HCT116 (cell line): Measurements from ENCODE around the gene LTO1. TPM values are rescaled to one million over a fixed set of nuclear protein-coding genes. Genes with fewer than 3 reads are reported as not detected.

Experiments
- ATAC-seq: fragments of 200-7000 bp; cut with Tn5 transposase; 2 replicates; pipeline ENCODE4 v1.9.1; 2020; ENCODE audit warnings: mild to moderate bottlenecking, moderate library complexity
- BruUV-seq: library from RNA; stranded (reverse); fragments of 400-500 nt; replicated peaks from 2 replicates; lab custom pipeline; 2021; lab: Mats Ljungman, UMichigan
- CTCF ChIA-PET: fragments of 300-600 bp; sonication (Branson Sonifier 250); formaldehyde crosslinking; loops from one replicate; lab custom pipeline; 2021; ENCODE audit warnings: antibody characterized with exemption; lab: Charles Lee
- POLR2A ChIA-PET: fragments of 300-600, 350-600 bp; sonication (Branson Sonifier 250); formaldehyde crosslinking; loops from one replicate; lab custom pipeline; 2021; ENCODE audit warnings: antibody characterized with exemption; lab: Charles Lee
- RAD21 ChIA-PET, 2 experiments: fragments of 300-600 bp; sonication (Branson Sonifier 250); formaldehyde crosslinking; loops; one replicate each; lab custom pipeline; 2023; ENCODE audit warnings: low total read pairs in 2 of 2; ENCODE audit not compliant: uncharacterized antibody in 2 of 2, unreplicated experiment in 2 of 2, low non-redundant PET in 1 of 2; lab: Charles Lee
- DNase-seq: peaks from one replicate; pipeline ENCODE4 v3.0.0-alpha.2; 2010; ENCODE audit warnings: low read depth, low spot score
- H2AFZ ChIP-seq: fragments of 200-600 bp; shearing (Covaris generic), sonication (generic); 2 replicates; pipeline ENCODE4 v1.6.1; 2017; ENCODE audit warnings: low read depth, mixed run types, mixed read lengths, antibody characterized with exemption, low read length; ENCODE audit not compliant: poor library complexity, severe bottlenecking
- H3K27ac ChIP-seq: 2 replicates; pipeline ENCODE4 v1.5.1; 2012; ENCODE audit warnings: low read depth, low read length
- H3K27me3 ChIP-seq: fragments of 200-600 bp; sonication (generic); 2 replicates; pipeline ENCODE4 v1.6.1; 2016; ENCODE audit warnings: mixed run types, low read length, mixed read lengths; ENCODE audit not compliant: insufficient read depth
- H3K36me3 ChIP-seq, 2 experiments: fragments of 200-500 bp in 1 of 2; fragments of 200-600 bp in 1 of 2; sonication (Bioruptor generic) in 1 of 2; sonication (generic) in 1 of 2; 2 replicates each; pipeline versions ENCODE4 v1.5.1 to v1.6.1; 2014 to 2016; ENCODE audit warnings: low read length in 2 of 2, inconsistent platforms in 1 of 2, mixed read lengths in 1 of 2, mixed run types in 1 of 2; ENCODE audit not compliant: insufficient read depth in 2 of 2, control insufficient read depth in 1 of 2
- H3K4me1 ChIP-seq, 2 experiments: fragments of 200-600 bp in 1 of 2; sonication (generic) in 1 of 2; 2 replicates each; pipeline versions ENCODE4 v1.5.1 to v1.6.1; 2012 to 2017; ENCODE audit warnings: low read length in 2 of 2, inconsistent platforms in 1 of 2, mild to moderate bottlenecking in 1 of 2, mixed read lengths in 1 of 2, mixed run types in 1 of 2, moderate library complexity in 1 of 2; ENCODE audit not compliant: insufficient read depth in 2 of 2, control insufficient read depth in 1 of 2
- H3K4me2 ChIP-seq: fragments of 200-600 bp; sonication (generic); 2 replicates; pipeline ENCODE4 v1.6.1; 2017; ENCODE audit warnings: mixed run types, low read length, mixed read lengths
- H3K4me3 ChIP-seq, 2 experiments: fragments of 200-600 bp in 1 of 2; sonication (generic) in 1 of 2; replicated peaks in 1 of 2; 2 replicates each; pipeline ENCODE4 v1.5.1; 2011 to 2016; ENCODE audit warnings: low read length in 2 of 2, control low read depth in 1 of 2, low read depth in 1 of 2, mild to moderate bottlenecking in 1 of 2, mixed read lengths in 1 of 2, mixed run types in 1 of 2
- H3K79me2 ChIP-seq: fragments of 200-600 bp; sonication (generic); 2 replicates; pipeline ENCODE4 v1.6.1; 2017; ENCODE audit warnings: mild to moderate bottlenecking, mixed run types, low read length, moderate library complexity, mixed read lengths; ENCODE audit not compliant: insufficient read depth
- H3K9ac ChIP-seq: fragments of 200-600 bp; sonication (generic); 2 replicates; pipeline ENCODE4 v1.6.1; 2016; ENCODE audit warnings: low read length, mixed read lengths
- H3K9me2 ChIP-seq: fragments of 200-600 bp; sonication (generic), shearing (Covaris generic); 2 replicates; pipeline ENCODE4 v1.6.1; 2017; ENCODE audit warnings: mixed run types, mild to moderate bottlenecking, moderate library complexity; ENCODE audit not compliant: insufficient read depth
- H3K9me3 ChIP-seq, 2 experiments: fragments of 200-500 bp in 1 of 2; fragments of 200-600 bp in 1 of 2; sonication (Bioruptor generic) in 1 of 2; sonication (generic) in 1 of 2; 2 replicates each; pipeline ENCODE4 v1.6.1; 2014 to 2017; ENCODE audit warnings: low read length in 2 of 2, mixed read lengths in 2 of 2, inconsistent platforms in 1 of 2, low read depth in 1 of 2, mild to moderate bottlenecking in 1 of 2, mixed run types in 1 of 2, moderate library complexity in 1 of 2; ENCODE audit not compliant: control insufficient read depth in 1 of 2, insufficient read depth in 1 of 2
- H4K20me1 ChIP-seq: fragments of 200-600 bp; sonication (generic), shearing (Covaris generic); 2 replicates; pipeline ENCODE4 v1.6.1; 2017; ENCODE audit warnings: mixed run types, mild to moderate bottlenecking, moderate library complexity; ENCODE audit not compliant: insufficient read depth
- CEBPB ChIP-seq: IDR thresholded peaks from 2 replicates; pipeline ENCODE4 v1.6.1; 2012; ENCODE audit warnings: low read depth
- CTCF ChIP-seq, 3 experiments: fragments of 200-600 bp in 1 of 3; sonication (generic) in 1 of 3; IDR thresholded peaks in 2 of 3; conservative IDR thresholded peaks in 1 of 3; 2 replicates each; pipeline ENCODE4 v1.5.1; 2012 to 2017; ENCODE audit warnings: low read depth in 2 of 3, low read length in 2 of 3, antibody characterized with exemption in 1 of 3, borderline replicate concordance in 1 of 3, control low read depth in 1 of 3, mild to moderate bottlenecking in 1 of 3, mixed read lengths in 1 of 3, mixed run types in 1 of 3, moderate library complexity in 1 of 3; ENCODE audit not compliant: insufficient read depth in 1 of 3
- FOSL1 ChIP-seq: IDR thresholded peaks from 2 replicates; pipeline ENCODE4 v1.6.1; 2012; ENCODE audit warnings: low read depth
- MAX ChIP-seq: IDR thresholded peaks from 2 replicates; pipeline ENCODE4 v1.6.1; 2012
- POLR2AphosphoS5 ChIP-seq: IDR thresholded peaks from 2 replicates; pipeline ENCODE4 v1.6.1; 2011; ENCODE audit warnings: mild to moderate bottlenecking, low read depth, low read length, moderate library complexity
- REST ChIP-seq: IDR thresholded peaks from 2 replicates; pipeline ENCODE4 v1.6.1; 2012; ENCODE audit warnings: low read depth
- SIN3A ChIP-seq: IDR thresholded peaks from 2 replicates; pipeline ENCODE4 v1.6.1; 2012; ENCODE audit warnings: low read depth
- TCF7L2 ChIP-seq: IDR thresholded peaks from 2 replicates; pipeline ENCODE4 v1.7.0; 2011; ENCODE audit warnings: borderline replicate concordance, inconsistent platforms; ENCODE audit not compliant: insufficient read depth, insufficient read length; ENCODE audit errors: extremely low read depth
- ZBTB33 ChIP-seq: IDR thresholded peaks from 2 replicates; pipeline ENCODE4 v1.6.1; 2011; ENCODE audit warnings: mild to moderate bottlenecking, low read length, moderate library complexity; ENCODE audit not compliant: insufficient replicate concordance; ENCODE audit errors: extremely low read depth
- ZNF274 ChIP-seq: fragments of 200-500 bp; sonication (Bioruptor generic); IDR thresholded peaks from 2 replicates; pipeline ENCODE4 v1.6.1; 2014; ENCODE audit warnings: mild to moderate bottlenecking, low read depth, low read length, inconsistent platforms
- intact Hi-C: fragments of 100-400 bp; cut with micrococcal nuclease; formaldehyde crosslinking; loops from 2 replicates; pipeline ENCODE4 v1.10.0; 2022
- total RNA-seq: library from RNA; stranded (reverse); gene quantifications from one replicate; pipeline ENCODE4 v1.2.1, GENCODE V29; 2021; ENCODE audit not compliant: unreplicated experiment

The LTO1 gene
- total RNA-seq, 1 experiment from 2014 or later = 21.3 TPM

GRCh38 chr11:69666261-69666660 is 8.9 kb downstream of the LTO1 start:
- ATAC-seq = no peak
- H3K79me2 ChIP-seq = no peaks in the 10 kb centered on the region; the same call in 1 of the 2 replicates
- no peaks in the 10 kb centered on the region for H3K9me2 ChIP-seq
- ChIA-PET RAD21 (no interaction called here), POLR2A (no interaction called here), CTCF (interaction anchor here (1.4 to 1.7 kb wide), 2 partner anchors 535 to 565 kb away, joined by 3 to 4 read pairs; no protein-coding TSS in a partner anchor)
- no peak overlapping the region for H3K9ac ChIP-seq
- intact Hi-C loops = no loop called here
- BruUV-seq = no TSS peak
- H2AFZ ChIP-seq = no peak overlapping the region
- H3K4me1 ChIP-seq = peaks cover 0 to 10% of the 10 kb centered on the region in 2 experiments; a peak in 2 of 4 replicates
- no peak overlapping the region for H3K27ac ChIP-seq
- H3K4me2 ChIP-seq = no peak overlapping the region
- peaks cover 0 to 6% of the 10 kb centered on the region in 2 experiments; a peak in 2 of 4 replicates for H3K36me3 ChIP-seq
- H3K27me3 ChIP-seq = no peaks in the 10 kb centered on the region
- no peaks in the 10 kb centered on the region for H4K20me1 ChIP-seq
- no peak overlapping the region for H3K4me3 ChIP-seq
- no peaks in the 10 kb centered on the region for H3K9me3 ChIP-seq
- no peak for DNase-seq
- no peak for TF ChIP-seq ZNF274
- TF ChIP-seq, all 23 proteins: peak for 0

GRCh38 chr11:69665669-69666068 is 9.5 kb downstream of the LTO1 start:
- H3K4me2 ChIP-seq = no peak overlapping the region
- no peak overlapping the region for H3K4me3 ChIP-seq
- no peak overlapping the region for H3K27ac ChIP-seq
- H3K36me3 ChIP-seq = peaks cover 0 to 6% of the 10 kb centered on the region in 2 experiments; a peak in 2 of 4 replicates
- no peaks in the 10 kb centered on the region for H3K27me3 ChIP-seq
- intact Hi-C loops = no loop called here
- no TSS peak for BruUV-seq
- H3K79me2 ChIP-seq = no peaks in the 10 kb centered on the region; the same call in 1 of the 2 replicates
- ChIA-PET RAD21 (no interaction called here), CTCF (interaction anchor here (1.4 kb wide), 1 partner anchor 535 kb away, joined by 3 read pairs; no protein-coding TSS in a partner anchor), POLR2A (interaction anchor here (0.6 kb wide), 1 partner anchor 39 kb away, joined by 3 read pairs; no protein-coding TSS in a partner anchor)
- H2AFZ ChIP-seq = no peak overlapping the region
- DNase-seq (no peak), ATAC-seq (no peak)
- no peak overlapping the region for H3K9ac ChIP-seq
- no peaks in the 10 kb centered on the region for H4K20me1 ChIP-seq
- H3K9me2 ChIP-seq = no peaks in the 10 kb centered on the region
- H3K4me1 ChIP-seq = peaks cover 0 to 8% of the 10 kb centered on the region in 2 experiments; a peak in 2 of 4 replicates
- no peaks in the 10 kb centered on the region for H3K9me3 ChIP-seq
- TF ChIP-seq CTCF (IDR thresholded peaks at IDR 0.05 in 2 of 3, conservative IDR thresholded peaks at IDR 0.05 in 1 of 3; ENCODE audit: borderline replicate concordance in 1 of 3, insufficient read depth in 1 of 3, low read depth in 2 of 3, low read length in 2 of 3) (no peak), MAX (no peak), REST (no peak), CEBPB (no peak), ZBTB33 (no peak), POLR2AphosphoS5 (no peak), FOSL1 (no peak), TCF7L2 (no peak), SIN3A (no peak)
